Hypothalamus (tissue), 51 donors: ENCODE measurements around the gene CELF1.
A peak's percentile ranks its signal among the peaks of the same experiment; 100 is the strongest.

ENCODE experiments used
- DNase-seq, 51 donors: peaks; one replicate each; lab custom pipeline; 2025; lab: John Stamatoyannopoulos, UW

The CELF1 gene

DNA sequence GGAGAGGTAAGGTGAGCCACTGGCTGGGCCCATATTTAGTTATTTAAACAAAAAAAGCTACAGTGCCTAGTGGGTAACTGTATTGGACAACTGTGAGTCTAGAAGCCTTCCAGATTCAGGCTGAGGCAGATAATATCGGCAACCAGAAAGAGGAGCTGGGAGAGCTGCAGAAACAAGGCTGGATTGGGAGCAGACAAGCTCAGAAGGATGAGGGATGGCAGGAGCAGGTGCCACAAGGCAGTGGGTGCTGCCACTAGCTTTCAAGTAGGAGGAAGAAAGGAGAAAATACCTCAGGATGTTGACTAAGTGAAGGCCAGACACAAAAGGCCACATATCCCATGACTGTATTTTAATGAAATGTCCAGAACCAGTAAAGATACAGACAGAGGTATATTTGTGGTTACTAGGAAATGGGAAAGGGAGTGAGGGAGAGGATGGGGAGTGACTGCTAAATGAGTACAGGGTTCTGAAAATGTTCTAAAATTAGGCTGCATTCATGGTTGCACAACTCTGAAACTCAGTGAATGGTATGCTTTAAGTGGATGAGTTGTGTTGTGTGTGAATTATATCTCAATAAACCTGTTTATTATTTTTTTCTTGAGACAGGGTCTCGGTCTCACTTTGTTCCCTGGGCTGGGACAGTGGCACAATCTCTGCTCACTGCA lies 92.2 kb downstream of the CELF1 start:
- DNase-seq = no peak

- peak in 33 of 51 donors; percentile 6 to 66 (median 39) for DNase-seq
Observed at GRCh38 chr11:47454258-47454671, 98.7 kb downstream of the CELF1 start.

DNA sequence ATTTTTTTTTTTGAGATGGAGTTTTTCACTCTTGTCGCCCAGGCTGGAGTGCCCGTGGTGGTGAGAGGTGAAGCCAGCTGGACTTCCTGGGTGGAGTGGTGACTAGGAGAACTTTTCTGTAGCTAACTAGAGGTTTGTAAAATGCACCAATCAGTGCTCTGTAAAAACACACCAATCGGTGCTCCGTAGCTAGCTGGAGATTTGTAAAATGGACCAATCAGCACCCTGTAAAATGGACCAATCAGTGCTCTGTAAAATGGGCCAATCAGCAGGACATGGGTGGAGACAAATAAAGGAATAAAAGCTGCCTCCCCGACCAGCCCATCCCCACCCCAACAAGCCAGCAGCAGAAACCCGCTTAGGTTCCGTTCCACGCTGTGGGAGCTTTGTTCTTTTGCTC lies 99.6 kb downstream of the CELF1 start:
- DNase-seq = no peak

DNA sequence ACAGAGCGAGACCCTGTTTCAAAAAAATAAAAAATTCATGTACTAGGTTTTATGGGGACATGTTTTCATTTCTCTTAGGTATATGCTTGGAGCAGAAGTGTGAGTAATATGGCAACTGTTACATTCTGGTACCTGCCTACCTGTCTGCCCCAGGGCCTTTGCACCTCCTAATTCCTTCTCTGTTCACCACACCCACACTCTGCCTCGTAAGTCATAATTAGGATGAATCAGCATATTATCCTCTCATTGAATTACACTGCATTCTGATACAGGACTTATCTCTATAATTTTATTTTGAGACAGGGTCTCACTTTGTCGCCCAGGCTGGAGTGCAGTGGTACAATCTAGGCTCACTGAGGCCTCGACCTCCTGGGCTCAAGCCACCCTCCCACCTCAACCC lies 100.9 kb downstream of the CELF1 start:
- DNase-seq = no peak

DNA sequence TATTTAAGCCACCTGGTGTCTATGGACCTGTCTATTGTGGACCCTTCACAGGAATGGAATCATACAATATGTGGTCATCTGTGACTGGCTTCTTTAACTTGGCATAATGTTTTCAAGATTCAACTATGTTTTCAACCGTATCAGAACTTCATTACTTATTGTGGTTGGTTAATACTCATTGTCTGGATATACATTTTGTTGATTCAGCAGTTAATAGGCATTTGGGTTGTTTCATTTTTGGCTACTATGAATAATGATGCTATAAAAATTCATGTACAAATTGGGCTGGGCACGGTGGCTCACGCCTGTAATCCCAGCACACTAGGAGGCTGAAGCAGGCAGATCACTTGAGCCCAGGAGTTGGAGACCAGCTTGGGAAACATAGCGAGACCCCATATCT lies 101.5 kb downstream of the CELF1 start:
- DNase-seq = no peak

DNA sequence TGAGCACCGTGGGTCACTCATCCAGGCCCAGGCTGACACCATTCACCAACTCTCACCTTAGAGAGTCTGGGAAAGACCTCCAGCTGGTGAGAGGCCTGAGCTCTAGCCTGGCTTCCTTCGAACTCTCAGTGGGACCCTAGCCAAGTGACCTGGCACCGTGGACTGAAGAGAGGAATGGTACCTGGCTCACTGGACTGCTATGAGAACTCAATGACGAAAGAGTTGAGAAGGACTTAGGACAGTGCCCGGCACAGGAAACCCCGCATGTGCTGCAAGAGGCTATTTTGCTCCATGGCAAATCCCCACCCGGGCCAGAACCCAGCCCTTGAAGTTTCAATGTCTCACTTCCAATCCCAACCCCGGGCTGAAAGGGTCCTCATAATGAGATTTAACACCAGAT lies 103.4 kb downstream of the CELF1 start:
- no peak for DNase-seq

GRCh38 chr11:47448566-47449427 lies 104.1 kb downstream of the CELF1 start, which contains the start of gene RAPSN:
RAPSN (minus strand) TSS chr11:47449136; CDS start chr11:47448964, 172 bp downstream.
- DNase-seq = peak in 2 of 51 donors; percentile 2 to 5

GRCh38 chr11:47447906-47448305 lies 105.0 kb downstream of the CELF1 start:
- no peak for DNase-seq

DNA sequence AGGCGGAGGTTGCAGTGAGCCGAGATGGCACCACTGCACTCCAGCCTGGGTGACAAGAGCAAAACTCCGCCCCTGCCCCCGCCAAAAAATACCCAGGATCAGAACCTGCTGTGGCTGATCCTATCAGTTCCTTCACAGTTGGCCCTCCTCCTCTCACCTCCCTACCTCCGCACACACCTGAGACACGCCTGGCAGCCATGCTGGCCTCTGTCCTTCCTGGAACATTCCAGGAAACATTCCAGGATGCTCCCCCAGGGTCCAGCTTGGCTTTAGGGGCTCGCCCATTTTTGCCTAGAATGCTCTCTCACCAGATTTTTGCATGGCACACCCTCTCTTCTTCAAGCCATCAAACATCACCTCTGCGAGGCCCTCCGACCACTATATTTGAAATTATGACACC lies 106.1 kb downstream of the CELF1 start:
- no peak for DNase-seq

- no peak for DNase-seq
Observed at GRCh38 chr11:47445840-47446239, 107.1 kb downstream of the CELF1 start.

DNA sequence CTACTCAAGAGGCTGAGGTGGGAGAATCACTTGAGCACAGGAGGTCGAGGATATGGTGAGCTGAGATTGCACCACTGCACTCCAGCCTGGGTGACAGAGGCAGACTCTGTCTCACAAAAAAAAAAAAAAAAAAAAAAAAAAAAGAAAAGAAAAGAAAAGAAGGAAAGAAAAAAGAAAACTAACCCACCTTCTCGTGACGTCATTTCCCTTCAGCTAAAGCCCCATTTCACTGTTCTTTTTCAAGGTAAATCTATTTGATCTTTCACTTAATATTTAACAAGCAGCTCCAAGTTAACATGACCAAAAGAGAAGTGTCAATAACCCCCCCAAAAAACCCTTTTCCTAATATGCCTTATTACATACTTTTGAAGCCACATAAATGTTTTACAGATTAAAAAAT lies 109.1 kb downstream of the CELF1 start:
- no peak for DNase-seq

- DNase-seq = peak in 10 of 51 donors; percentile 3 to 55 (median 16)
Observed at GRCh38 chr11:47443028-47443700, 109.8 kb downstream of the CELF1 start.

DNA sequence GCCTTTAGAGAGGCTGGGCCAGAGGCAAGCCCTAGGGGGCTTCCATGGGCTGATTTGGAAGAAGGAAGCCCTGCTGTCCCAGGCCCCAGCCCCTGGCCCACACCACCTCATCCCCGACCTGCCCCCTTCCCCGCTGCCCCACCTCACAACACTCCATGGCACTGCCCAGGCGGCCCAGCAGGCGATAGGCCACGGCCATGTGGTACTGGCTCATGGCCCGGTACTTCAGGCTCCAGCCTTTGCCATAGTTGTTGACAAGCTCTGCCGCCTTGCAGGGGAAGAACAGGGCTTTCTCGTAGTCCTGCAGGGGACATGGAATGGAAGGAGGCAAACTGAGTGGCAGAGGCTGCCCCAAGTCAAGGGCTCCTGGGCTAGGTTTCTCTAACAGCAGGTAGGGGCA lies 110.4 kb downstream of the CELF1 start:
- DNase-seq = peak in 31 of 51 donors; percentile 5 to 73 (median 34)

DNA sequence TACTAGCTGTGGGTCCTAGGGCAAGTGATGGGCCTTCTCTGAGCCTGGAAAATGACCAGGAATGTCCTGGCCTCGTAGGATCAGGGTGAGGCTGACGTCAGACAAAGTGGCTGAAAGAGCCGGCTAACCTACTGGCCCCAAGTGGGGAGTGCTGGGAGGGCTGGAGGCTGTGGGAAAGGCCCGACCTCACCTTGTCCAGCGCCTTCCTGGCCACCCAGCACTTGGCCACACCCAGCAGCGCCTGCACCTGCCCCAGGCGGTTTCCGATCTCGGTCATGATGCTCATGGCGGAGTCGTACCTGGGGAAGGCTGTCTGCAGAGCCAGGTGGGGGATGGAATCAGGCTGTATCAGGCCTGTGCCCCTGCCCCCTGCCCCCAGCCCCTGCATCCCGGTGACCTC lies 111.5 kb downstream of the CELF1 start:
- no peak for DNase-seq

GRCh38 chr11:47440054-47440476 lies 112.9 kb downstream of the CELF1 start:
- no peak for DNase-seq

- no peak for DNase-seq
Observed at GRCh38 chr11:47438721-47439120, 114.2 kb downstream of the CELF1 start.

- peak in 23 of 51 donors; percentile 7 to 68 (median 30) for DNase-seq
Observed at GRCh38 chr11:47437746-47438418, 115.0 kb downstream of the CELF1 start.

GRCh38 chr11:47437218-47437745 lies 115.7 kb downstream of the CELF1 start:
- DNase-seq = no peak

DNA sequence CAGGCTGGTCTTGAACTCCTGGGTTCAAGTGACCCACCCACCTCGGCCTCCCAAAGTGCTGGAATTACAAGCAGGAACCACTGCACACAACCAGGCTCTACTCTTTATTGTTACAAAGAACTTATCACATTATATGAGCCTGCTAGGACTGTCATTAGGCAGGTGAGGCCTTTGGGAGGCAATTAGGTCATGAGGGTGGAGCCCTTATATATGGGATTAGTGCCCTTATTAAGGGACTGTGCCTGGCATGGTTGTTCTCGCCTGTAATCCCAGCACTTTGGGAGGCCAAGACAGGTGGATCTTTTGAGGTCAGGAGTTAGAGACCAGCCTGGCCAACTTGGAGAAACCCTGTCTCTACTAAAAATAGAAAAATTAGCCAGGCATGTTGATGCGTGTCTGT lies 116.2 kb downstream of the CELF1 start:
- DNase-seq = no peak

- DNase-seq = no peak
Observed at GRCh38 chr11:47435687-47436086, 117.2 kb downstream of the CELF1 start.
